NB4 (cell line): ENCODE measurements around the gene RFX2.
"Not testable (repeated sequence)": the region's sequence is repeated elsewhere in the genome, so short reads cannot be mapped to it uniquely, and the experiment has no call there.

Experiments used
- DNase-seq: peaks from one replicate; pipeline ENCODE4 v3.0.0; 2010; ENCODE audit warnings: low read depth
- H3K4me3 ChIP-seq: one replicate; pipeline ENCODE4 v1.5.1; 2011; ENCODE audit warnings: mild to moderate bottlenecking, low read depth, low read length, moderate library complexity
- CTCF ChIP-seq: IDR thresholded peaks from one replicate; pipeline ENCODE4 v1.5.1; 2012; ENCODE audit warnings: low read depth, low read length
- MAX ChIP-seq: IDR thresholded peaks from 2 replicates; pipeline ENCODE4 v1.6.1; 2011; ENCODE audit warnings: low read depth, low read length
- MYC ChIP-seq: IDR thresholded peaks from 2 replicates; pipeline ENCODE4 v1.6.1; 2011; ENCODE audit warnings: low read depth, low read length
- POLR2A ChIP-seq: IDR thresholded peaks from 2 replicates; pipeline ENCODE4 v1.6.1; 2011; ENCODE audit warnings: mild to moderate bottlenecking; ENCODE audit not compliant: insufficient read length; ENCODE audit errors: extremely low read depth

The RFX2 gene

GRCh38 chr19:5991244-5991838 lies 119.0 kb downstream of the RFX2 start:
- no peak for TF ChIP-seq MYC
- no peak for TF ChIP-seq CTCF
- TF ChIP-seq POLR2A: no peak
- no peak for TF ChIP-seq MAX
- H3K4me3 ChIP-seq: no peak overlapping the region
- DNase-seq: no peak

GRCh38 chr19:5990289-5990797 lies 120.0 kb downstream of the RFX2 start:
- no peak for TF ChIP-seq CTCF
- TF ChIP-seq MAX: no peak
- no peak for TF ChIP-seq POLR2A
- no peak for TF ChIP-seq MYC
- DNase-seq: no peak
- no peak overlapping the region for H3K4me3 ChIP-seq

- no peak for DNase-seq
- H3K4me3 ChIP-seq: no peak overlapping the region
- TF ChIP-seq POLR2A (no peak), MYC (no peak), CTCF (no peak), MAX (no peak)
These were observed 120.8 kb downstream of the RFX2 start for GRCh38 chr19:5989388-5990074.

GRCh38 chr19:5988517-5989387 lies 121.5 kb downstream of the RFX2 start:
- TF ChIP-seq MYC (no peak), MAX (no peak), CTCF (no peak), POLR2A (no peak)
- H3K4me3 ChIP-seq: no peak overlapping the region
- DNase-seq: no peak

GRCh38 chr19:5987077-5987818 lies 123.1 kb downstream of the RFX2 start:
- DNase-seq: peak; percentile 61
- TF ChIP-seq MYC: no peak
- TF ChIP-seq CTCF: peak; percentile 61
- no peak overlapping the region for H3K4me3 ChIP-seq

- not testable (repeated sequence) for DNase-seq, H3K4me3 ChIP-seq
These were observed 124.5 kb downstream of the RFX2 start for GRCh38 chr19:5985837-5986236.
